ENCODE results near the gene NAPA.

NAPA gene

DNA sequence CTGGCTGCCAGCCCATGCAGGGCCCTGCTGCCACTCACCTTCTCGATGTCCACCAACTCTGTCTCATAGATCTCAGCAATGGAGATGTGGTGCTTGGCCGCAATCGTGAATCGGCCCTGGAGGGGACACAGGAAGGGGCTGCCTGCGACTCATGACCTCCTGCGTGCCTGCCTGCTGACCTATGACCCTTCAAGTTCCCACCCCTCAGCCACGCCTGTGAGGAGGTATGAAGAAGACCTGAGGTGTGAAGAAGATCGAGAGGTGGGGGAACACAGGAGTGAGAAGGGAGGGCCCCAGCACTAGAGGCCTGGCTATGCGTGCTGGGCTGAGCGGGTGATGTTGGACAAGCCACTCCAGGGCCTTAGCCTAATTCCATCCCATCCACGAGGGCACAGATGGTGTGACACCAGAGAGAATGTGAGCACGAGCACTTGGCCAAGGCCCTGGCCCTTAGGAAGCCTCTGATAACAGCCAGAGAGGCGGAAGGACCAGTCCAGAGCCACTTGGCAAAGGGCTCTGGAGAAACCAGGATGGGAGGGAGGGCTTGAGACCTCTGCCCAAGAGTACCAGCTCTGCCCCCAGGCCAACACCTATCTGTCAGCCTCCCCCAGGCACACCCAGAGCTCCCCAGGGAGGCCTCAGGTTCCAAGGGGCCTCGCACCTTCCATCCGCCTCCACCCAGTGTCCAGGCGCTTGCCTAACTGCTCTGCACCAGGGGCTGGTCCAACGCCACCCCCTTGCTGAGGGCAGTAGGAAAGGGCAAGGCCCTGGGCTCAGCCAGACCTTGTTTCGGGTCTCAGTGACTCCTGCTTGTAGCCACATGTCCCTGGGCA, 21.3 kb downstream of the NAPA start:
- TF ChIP-seq, protein P1, sequence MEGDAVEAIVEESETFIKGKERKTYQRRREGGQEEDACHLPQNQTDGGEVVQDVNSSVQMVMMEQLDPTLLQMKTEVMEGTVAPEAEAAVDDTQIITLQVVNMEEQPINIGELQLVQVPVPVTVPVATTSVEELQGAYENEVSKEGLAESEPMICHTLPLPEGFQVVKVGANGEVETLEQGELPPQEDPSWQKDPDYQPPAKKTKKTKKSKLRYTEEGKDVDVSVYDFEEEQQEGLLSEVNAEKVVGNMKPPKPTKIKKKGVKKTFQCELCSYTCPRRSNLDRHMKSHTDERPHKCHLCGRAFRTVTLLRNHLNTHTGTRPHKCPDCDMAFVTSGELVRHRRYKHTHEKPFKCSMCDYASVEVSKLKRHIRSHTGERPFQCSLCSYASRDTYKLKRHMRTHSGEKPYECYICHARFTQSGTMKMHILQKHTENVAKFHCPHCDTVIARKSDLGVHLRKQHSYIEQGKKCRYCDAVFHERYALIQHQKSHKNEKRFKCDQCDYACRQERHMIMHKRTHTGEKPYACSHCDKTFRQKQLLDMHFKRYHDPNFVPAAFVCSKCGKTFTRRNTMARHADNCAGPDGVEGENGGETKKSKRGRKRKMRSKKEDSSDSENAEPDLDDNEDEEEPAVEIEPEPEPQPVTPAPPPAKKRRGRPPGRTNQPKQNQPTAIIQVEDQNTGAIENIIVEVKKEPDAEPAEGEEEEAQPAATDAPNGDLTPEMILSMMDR (IDR thresholded peaks at IDR 0.05; ENCODE audit: low read depth, low read length) = no peak
- DNase-seq (ENCODE audit: extremely low read depth, low read depth) = no peak

DNA sequence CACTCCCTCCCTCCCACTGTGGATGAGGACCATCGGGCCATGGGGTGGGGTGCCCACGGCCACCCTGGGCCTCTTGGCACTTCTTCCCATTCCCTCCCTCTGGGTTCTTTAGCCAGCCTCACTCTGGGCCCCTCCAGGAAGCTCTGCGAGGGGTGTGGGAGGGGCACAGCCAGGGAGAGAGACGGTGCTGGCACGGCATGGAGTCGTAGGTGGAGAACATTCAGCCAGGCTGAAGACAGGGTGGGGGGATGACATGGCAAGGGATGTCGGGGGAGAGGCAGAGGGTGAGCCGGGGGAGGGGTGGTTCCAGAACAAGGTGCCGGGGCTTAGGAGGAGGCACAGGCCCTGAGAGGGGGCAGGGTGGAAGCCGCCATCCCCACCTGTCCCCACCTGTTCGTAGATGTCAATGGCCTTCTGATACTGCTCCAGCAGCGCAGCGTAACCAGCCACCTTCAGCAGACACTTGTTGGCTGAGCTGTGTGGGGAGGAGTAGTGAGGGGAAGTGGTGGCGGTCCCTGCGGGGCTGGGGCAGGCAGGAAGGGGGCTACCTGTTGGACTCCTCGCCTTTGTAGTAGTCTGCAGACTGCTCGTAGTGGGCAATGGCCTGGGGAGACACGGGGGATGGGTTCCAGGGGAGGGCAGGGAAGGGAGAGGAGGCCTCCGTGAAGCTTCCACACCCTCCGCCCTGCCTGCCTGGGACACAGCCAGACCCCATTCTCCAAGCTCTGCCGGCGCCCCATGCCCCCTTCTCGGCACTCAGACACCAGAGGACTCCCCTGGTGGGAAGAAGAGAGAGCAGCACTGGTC, 22.1 kb downstream of the NAPA start:
- no peak for DNase-seq (ENCODE audit: extremely low read depth, low read depth)
- TF ChIP-seq, protein P1 (IDR thresholded peaks at IDR 0.05; ENCODE audit: low read depth, low read length) = no peak

DNA sequence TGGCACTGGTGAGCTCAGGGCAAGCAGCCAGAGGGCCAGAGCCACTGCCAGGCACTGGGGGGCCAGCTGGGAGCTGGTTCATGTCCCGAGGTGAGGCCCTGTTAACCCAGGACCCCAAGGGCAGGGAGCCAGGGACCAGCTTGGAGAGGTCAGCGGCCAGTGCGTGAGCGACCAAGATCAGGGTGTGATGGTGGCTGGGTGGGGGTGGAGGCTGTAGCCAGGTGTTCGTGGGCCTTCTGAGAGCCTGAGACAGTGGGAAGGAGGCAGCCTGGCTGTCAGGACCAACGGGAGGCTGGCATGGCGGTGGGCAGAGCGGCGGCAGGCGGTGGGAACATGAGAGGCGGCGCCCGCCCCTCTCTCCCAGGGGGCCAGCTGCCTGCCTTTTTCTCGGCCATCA, 22.7 kb downstream of the NAPA start:
- no peak for DNase-seq (ENCODE audit: extremely low read depth, low read depth)
- TF ChIP-seq, protein P1 (IDR thresholded peaks at IDR 0.05; ENCODE audit: low read depth, low read length) = no peak

DNA sequence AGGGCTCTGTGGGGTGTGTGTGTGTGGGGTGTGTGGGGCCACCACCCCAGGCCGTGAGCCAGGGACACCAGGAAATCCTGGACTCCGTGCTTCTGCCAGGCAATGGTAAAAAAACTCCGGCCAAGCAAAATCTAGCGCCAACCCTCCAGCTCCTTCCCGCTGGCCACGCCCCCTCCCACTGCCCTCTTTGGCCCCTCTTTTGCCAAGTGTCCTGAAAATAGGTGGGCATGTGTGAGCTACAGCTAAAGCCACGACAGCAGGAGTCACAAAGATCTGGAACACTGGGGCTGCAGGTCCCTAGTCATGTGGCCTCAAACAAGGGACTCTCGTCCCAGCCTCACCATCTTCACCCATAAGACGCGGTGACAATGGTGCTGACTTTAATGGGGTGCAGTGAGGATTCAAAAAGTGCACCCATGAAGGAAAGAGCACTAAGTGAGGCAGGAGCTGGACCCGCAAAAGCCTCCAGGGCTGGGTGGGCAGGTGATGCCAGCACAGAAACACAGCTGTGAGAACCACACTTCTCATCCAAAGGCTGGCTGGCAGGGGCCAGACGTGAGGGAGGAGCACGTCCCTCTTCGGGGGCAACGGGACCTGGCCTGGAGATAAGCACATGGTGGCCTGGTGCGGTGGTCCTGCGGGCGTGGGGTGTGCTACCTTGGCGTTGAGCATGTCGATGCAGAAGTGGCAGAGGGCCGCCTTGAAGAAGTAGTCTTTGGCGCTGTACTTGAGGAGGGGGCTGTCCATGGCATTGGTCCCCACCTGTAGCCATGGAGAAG, 23.3 kb downstream of the NAPA start:
- TF ChIP-seq, protein P1 (IDR thresholded peaks at IDR 0.05; ENCODE audit: low read depth, low read length) = no peak

DNA sequence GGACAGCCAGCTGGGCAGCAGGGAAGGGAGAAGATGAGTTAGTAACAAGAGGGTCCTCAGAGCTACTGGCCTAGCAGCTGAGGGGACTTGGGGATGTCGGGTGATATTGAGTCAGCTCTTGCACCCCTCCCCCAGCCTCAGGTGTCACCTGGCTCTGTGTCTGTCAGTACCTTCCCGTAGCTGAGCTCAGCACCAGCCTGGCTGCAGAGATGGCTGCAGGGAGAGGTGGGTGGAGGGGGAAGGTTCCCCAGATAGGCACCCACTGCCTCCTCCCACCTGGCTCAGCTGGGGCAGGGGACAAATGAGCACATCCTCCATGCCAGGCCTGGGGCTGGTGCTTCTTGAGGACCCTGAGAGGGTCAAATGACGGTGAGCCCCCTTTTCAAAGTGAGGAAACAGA, 24.0 kb downstream of the NAPA start:
- TF ChIP-seq, protein P1 (IDR thresholded peaks at IDR 0.05; ENCODE audit: low read depth, low read length) = no peak

More for the DNA sequence above, 23.3 kb downstream of the NAPA start:
- no peak for DNase-seq (ENCODE audit: extremely low read depth, low read depth)

DNA sequence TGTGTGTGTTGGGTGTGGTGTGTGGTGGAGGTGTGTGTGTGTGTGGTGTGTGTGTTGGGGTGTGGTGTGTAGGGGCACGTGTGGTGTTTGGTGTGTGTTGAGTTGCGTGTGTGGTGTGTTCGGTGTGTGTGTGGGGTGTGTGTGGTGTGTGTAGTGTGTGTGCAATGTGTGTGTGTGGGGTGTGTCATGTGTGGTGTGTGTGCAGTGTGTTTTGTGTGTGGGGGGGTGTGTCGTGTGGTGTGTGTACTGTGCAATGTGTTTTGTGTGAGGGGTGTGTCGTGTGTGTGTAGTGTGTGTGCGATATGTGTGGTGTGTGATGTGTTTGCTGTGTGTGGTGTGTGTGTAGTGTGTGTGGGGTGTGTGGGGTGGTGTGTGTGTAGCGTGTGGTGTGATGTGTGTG, 24.8 kb downstream of the NAPA start:
- TF ChIP-seq, protein P1 (IDR thresholded peaks at IDR 0.05; ENCODE audit: low read depth, low read length) = no peak

More for the DNA sequence above, 24.0 kb downstream of the NAPA start:
- no peak for DNase-seq (ENCODE audit: extremely low read depth, low read depth)

More for the DNA sequence above, 24.8 kb downstream of the NAPA start:
- DNase-seq (ENCODE audit: extremely low read depth, low read depth) = no peak
